COLO668 (cell line): ENCODE results near the gene MPND.

Source experiments
- DNase-seq: peaks from one replicate; lab custom pipeline; 2025; ENCODE audit not compliant: unreplicated experiment; lab: John Stamatoyannopoulos, UW

MPND gene

DNA sequence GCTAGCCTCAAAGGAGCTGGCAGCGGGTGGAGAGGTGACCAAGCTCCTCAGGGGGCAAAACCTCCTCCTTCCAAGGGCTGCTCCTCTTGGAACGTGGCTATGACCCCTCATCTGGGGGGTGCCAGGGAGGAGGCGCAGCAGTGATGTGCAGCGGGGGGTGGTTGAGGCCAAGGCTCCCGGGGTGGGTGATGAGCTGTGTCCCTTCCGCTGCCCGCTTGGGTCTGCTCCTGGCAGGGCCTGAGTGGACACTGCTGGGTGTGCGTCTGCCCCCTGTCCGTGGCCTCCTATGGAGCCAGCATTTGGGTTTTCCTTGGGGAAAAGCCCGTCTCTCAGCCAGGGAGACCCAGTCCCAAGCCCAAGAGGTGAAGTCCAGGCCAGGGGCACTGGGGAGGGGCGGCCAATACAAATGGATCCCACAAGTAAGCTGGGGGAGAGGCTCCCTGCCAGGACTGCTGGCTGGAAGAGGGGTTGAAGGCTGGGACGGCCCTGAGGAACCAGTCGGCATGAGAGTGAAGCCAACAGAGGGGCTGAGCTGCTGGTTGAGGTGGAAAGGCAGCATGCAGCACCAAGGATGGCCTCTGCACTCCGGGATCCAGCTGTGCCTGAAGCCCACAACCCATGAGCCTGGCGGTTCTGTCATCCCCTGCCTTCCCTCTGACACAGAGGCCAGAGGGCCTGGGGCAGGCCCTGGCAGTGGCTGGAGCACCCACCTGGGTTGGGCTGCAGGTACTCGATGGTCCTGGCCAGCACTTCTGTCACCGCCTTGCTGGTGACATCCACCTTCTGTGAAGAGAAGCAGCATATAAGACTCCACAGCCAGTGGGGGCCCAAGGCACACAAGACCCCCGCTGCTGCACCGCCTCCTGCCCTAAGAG lies 22.7 kb downstream of the MPND start:
- no peak for DNase-seq

DNA sequence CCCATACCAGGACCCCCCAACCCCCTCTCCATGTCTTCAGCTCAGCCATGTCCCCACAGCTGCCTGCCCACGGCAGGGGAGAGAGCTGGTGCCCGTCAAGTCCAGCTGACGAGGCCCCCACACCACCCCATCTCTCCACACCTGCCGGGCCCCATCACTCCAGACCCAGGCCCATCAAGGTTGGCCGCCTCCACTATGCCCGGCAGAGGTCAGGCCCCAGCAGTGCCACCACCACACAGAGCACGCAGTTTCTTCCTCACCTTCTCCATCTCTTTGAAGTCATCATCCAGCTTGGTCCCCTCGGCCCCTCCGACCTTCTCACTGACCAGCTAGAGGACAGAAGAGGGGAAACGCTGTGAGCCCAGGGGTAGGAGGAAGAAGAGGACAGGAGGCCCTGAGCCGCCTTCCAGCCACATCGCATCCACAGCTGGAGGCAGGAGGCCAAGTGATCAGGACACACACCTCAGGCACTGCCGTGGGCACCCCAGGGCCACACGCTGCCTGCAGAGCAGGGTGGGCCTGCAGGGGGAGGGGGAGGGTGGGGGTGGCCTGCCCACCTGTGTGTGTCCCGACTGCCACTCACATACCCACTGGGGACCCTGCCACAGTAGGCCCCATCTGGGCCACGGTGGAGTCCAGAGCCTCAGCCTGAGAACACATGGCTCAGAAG lies 23.4 kb downstream of the MPND start:
- DNase-seq: no peak

DNA sequence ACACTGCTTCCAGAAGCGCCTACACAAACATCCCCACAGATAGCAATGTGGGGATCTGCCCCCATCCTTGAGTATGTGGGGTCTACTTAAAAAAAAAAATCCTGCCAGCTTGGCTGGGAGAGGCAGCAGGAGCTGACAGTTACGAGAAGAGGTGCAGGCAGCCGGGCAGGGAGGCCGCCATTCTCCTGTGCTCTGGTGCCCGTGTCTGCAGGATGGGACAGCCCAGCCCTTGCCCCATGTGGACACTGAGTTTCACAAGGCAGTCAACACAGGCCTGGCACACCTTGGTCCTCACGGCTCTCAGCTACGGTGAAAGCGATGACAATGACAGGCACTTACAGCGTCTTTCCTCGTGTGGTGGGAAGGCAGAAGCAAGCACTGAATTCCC lies 24.0 kb downstream of the MPND start:
- no peak for DNase-seq

DNA sequence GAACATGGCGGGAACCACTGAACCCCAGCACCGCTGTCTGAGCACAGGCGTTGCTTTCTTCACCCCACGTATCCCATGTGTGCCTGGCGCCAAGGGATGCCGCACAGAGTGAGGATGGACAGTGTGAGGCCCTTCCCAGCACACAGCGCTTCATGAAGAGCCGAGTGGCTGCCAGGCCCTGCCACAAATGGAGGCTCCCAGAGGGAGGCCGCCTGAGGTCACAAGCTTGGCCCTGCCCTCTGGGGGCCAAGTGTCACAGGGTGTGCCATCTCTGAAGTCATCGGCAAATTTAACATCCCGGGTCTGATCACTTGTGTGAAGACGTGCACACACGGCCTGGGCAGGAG lies 24.4 kb downstream of the MPND start:
- DNase-seq: no peak

DNA sequence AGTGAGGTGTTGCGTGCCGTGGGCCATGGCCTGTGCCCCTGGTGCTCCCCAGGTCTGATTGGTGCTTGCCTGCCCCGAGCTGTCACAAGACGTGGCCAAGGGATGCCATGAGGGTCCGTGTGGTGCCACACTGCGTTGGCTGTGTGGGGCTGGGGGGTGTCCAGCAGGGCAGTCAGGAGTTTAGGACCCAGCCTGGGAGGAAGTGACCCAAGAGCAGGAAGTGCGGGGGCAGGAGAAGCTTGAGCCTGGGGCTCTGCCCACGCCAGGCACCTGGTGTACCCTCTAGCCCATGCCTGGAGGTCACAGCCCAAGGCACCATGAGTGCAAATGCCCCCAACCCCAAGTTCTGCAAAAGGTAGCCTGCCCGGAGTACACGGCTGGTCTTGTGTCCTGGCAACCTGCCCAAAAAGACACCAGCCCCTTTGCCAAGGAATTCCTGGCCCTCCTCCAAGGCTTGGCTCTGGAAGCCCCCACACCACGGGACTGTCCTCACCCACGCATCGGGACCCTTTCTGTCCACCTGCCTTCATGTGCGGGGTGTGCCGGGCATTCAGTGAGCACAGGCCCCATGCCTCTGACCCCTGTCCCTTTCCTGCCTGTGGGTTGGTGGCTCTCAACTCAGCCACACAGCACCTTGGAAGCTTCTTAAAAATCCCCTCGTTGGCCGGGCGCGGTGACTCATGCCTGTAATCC lies 24.9 kb downstream of the MPND start:
- no peak for DNase-seq

DNA sequence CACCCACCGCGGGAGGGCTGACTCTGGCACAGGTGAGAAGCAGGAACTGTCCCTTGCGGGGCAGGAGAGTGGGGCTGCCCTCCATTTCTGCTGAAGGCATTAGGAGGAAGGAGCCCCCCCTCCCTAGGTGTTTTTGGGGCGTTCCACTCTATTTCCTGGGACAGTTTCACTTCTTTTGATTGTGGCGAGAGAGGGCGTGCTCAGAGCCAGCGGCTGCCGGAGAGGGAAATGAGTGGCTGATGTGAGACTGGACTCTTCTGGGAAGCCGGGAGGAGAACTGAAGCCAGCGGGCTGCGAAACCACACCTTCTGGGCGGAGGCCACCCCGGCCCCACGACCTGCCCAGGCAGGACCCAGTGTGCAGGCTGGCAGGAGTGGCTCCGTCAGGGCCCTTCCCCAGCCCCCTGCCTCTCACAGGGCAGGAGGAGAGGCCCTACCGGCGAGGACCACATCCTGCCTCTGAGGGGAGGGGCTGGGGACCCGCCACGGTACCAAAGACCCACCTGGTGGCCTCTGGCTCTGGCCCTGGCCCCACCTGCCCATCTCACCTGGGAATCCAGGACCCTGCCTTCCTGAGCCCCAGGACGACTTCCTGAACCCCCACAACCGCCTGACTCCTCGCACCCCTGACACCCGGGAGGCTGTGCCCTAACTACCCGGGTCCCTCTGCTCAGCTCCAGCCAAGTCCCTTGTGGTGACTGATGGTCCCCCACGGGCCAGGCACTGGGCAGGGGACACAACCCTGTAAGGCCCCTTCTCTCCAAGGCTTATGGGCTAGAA lies 25.9 kb downstream of the MPND start:
- peak; percentile 43 for DNase-seq

DNA sequence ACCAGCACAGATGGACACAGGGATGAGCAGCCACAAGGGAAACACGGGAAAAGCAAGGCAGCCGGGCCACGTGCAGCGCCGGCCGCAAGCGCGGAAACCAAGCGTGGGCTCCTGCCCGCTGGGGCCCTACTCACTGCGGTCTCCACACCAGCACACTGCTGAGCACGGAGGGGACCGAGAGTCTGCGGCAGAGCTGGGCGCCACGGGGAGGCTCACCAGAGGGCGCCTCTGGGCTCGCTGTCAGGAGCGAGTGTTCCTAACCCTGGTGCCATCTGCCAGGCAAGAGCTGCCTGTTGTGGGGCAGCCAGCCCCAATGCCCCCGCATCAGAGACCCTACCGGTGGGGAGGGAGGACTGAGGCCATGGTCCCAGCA lies 26.5 kb downstream of the MPND start:
- peak; percentile 30 for DNase-seq

DNA sequence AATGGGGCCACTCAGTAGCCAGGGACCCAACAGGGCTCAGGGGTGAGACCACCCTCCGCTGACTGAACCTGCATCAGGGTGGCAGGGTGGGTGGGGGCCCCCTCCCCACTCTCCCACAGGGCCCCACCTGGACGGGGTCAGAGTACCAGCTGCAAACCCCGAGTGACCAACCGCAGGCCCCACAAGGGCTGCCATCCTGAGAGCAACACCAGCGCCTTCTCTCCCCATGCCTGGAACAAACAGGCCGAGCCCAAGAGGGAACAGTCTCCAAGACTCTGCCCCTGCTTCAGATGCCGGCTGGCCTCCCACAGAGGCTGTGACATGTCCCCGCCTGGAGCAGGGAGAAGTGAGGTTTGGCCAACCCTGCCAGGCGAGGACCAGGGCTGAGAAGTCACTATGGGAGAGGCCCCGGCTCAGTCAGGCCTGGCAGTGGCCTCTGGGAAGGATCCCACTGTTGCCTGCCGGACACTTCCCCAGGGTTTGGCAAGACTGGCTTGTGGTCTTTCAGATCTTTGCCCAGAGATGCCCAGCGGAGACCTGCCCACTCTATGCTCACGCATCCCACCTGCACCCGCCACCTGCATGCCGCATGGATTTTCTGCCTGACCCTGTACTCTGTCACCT lies 27.2 kb downstream of the MPND start:
- DNase-seq: no peak

DNA sequence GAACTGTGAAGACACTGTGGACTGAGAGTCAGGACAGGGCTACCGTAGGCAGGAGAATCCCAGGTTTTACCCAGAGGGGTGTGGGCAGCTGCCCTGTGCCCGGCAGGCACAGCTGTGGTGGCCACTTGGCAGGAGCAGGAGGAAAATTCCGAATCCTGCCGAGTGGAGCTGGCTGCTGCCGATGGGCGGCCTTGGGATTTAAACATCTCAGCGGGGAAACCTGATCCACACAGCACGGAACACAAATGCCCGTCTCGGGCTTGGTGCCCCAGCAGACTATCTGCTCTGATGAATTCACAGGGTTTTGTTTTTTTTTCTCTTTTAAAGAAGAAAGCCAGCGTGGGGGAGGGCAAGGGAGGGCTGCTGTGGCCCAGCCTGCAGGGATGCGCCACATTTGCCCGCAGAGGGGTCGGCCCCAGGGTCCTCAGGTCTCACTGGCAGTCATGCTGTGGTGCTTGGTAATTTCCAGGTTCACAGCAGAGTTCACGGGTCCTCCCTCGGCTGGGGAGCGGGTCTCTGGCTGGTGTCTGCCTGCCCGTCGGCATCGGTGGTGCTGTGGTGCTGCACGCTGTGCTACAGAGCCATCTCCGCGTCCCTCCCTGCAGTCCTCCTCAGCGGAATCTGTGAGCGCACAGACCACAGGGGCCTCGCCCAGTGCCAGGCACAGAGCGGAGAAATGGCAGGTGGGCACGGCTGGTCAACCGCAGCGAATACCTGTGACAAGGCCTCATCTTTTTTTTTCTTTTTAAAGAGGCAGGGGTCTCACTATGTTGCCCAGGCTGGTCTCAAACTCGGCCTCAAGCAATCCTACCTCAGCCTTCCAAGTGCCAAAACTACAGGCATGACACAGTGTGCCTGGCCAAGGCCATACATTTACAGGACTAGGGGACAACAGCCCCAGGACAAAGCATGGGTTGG lies 28.1 kb downstream of the MPND start:
- DNase-seq: no peak

DNA sequence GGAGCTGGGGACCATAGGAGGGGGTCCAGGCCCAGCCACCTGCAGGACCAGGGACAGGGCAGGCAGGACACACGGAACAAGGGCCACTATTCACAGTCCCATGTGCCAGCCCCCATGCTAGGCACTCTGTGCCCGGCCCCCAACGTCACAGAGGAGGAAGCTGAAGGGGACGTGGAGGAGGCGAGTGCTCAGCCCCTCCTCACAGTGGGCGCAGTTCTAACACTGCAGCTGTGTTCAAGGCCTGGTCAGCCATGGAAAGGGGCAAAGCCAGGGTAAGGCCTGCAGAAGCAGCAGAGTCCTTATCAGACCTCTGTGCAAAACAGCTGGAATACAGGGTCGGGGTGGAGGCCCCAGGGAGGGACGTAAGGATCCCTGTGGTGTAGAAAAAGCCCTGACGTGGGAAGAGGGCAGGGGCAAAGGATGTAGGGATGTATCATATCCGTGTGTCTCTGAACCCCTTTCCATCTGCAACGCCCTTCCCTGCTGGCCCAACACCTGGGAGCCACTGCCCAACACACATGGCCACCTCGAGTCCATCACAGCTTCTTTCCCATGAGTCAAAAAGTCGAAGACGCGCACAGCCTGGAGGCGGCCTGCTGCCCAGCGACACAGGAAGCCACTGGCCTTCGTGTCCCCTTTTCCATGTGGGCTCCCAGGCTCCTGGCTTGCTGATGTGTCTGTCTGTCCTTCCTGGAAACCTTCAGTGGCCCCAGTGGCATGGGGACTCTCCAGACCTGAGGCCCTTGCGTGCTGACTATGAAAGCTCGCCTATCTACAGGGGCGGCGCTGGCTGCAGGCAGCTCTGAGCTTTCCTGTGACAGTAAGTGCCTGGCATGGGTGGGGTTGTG lies 29.0 kb downstream of the MPND start:
- no peak for DNase-seq

DNA sequence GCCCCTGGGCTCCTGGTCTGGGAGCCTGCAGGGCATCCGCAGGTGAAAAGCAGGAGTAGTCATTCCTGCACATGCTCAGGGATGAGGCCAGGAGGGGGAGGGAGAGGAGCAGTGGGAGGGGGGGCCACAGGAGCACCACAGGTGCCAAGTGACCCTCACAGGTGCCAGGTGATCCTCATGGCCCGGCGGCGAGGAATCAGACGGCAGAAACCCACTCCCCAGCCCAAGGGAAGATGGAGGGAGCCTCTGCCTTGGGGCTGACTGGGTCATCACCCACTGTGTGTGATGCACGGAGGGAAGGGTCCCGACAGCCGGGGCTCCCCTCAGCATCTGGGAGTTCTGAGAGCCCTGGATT lies 29.6 kb downstream of the MPND start:
- DNase-seq: no peak

DNA sequence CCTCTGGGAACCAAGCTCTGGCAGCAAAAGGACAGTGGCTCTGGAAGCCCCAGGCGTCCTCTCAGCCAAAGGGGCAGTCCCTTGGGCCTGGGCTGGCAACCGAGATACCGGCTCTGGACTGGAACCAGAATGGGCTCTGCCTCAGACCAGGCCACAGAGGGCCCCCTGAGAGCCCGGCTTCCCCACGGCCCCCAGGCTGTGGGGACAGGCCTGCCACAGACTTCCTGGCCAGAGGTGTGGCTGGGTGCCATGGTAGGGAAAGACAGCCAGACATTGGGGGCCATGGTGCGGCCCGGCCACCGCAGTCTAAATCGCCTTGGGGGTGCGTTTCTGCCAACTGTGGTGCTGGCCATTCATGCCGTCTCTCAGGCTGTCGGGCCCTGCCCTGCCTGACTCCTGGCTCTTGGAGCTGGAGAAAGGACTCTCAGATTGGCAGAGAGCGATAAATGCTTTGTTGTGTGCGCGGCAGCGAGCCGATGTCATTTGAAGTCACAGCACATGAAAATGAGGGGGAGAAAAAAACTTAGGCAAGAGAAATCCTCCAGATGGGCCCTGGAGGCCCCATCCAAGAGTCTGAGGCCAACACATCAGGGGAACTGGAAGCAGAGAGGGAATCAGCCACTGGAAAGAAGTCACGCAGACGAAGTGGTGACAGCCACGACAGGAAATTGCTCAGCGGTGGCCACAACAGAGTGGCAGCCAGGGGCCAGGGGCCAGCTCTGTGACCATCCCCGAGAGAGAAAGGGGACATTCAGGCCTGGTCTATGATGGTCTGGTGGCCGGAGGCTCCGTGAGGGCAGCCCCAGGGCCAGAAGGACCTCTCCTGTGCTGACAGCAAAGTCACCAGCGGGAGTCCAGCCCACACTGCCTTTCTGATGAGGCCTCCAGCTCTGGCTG lies 30.5 kb downstream of the MPND start:
- no peak for DNase-seq

DNA sequence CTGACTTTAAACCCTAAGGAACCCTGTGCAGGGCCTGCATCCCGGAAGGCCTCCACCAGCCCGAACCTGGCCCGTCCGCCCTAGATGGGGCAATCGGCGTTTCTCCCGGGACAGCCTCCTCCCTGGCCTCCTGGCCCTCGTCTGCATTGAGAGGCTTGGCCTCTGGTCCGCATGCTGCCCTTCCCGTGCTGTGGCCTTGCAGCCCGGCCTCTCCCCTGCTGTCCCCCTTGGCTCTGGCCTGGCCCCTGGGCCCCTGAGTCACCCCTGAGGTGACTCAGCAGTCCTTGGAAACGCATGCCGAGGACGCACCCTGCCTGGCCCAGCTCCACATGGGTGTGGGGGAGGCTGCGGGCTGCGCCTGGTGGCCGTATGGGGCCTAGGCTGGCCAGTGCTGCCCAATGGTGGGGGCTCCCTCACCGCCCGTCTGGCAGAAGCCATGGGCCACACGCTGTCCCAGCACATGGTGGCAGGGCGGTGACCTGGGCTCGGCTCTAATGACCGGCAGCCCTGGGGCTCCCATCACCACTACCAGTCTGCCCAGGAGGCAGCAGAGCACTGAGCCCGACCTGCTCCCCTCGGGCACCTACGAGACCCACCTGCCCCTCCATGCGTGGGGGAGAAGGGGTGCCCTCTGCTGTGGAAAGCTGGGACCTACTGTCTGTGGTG lies 31.3 kb downstream of the MPND start:
- peak; percentile 54 for DNase-seq

DNA sequence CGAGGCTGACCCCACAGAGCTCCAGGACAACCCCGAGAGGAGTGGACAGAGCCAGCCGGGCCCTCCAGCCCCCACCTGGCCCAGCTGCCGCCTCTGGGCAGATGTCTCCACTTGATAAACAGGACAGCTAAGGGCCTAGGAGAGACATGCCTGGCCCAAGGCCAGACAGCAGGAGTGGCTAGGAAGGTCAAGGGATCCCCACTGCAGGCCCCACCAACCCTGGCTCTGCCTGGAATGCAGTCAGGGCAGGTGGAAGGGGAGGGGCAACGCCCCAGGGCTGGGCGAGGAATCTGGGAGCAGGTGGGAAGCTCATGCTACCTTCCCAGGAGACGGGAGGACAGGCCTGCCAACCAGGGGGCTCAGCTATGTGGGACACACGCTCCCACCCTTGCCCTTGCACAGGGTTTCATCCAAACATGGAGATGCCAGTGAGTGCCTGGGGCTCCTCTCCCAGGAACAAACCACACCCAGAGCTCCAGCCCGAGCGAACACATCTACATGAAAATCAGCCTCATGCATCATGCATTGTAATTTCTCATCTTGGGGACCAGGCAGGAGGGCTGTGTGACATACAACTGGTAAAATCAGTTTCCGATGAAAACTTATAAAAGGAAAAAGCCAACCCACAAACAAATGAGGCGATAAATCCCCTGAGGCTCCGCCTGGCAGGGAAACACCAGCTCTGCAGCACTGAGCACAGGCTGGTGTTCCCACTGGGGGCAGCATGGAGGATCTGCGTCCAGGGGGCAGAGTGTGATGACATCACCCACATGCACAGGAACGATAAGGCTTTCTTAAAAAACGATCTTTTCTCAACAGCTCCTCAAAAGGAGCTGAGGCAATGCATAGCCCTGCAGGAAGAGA lies 32.0 kb downstream of the MPND start:
- DNase-seq: peak; percentile 88

DNA sequence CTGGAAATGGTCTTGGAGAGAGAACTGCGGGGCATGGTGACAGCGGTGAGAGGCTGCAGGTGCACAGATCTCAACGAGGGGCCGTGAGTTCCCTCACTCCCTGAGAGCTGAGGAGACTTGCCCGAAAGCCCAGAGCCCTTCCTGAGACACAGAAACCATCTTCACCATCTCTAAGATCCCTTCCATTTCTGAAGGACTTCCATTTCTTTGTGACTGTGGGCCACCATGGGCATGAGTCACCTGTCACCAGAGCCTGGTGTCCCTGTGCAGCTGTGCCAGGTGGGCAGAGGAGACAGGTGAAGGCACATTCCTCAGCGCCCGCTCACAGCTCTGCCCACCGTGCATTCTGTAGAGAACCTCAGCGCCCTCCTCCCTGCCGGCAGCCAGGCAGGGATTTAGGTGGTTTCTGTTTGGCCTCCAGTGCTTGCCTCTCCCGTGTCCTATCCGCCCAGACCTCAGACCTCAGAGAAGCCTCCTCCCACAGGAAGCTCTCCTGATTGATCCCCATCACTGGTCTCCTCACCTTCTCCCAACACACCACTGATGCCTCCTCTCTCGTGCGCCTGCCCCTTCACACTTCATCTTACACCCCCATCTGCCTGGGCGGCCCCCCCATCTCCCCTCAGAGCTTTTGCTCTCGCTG lies 32.8 kb downstream of the MPND start:
- peak; percentile 69 for DNase-seq

DNA sequence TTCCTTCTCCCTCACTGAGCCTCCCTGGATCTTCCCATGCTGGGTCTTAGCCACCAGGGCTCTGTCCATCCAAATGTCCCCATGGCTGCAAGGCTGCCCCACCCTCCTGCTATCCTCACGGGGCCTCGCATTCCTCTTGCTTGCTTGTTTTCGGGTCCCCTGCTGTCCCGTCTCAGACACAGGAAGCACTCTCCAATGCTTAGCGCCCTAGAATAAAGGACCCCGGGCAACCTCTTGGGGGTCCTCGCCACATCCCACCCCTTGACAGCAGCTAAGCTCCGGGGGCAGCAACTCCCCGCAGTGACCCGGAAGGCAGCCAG lies 33.3 kb downstream of the MPND start:
- no peak for DNase-seq
